Stimulated activated naive CD4-positive, alpha-beta T cell treated with Interleukin-2 at 50 U/mL for 16 hours (primary cell): ENCODE measurements around the gene H3-3A.

Source experiments
- DNase-seq: peaks from one replicate; lab custom pipeline; 2025; lab: John Stamatoyannopoulos, UW

H3-3A gene

DNA sequence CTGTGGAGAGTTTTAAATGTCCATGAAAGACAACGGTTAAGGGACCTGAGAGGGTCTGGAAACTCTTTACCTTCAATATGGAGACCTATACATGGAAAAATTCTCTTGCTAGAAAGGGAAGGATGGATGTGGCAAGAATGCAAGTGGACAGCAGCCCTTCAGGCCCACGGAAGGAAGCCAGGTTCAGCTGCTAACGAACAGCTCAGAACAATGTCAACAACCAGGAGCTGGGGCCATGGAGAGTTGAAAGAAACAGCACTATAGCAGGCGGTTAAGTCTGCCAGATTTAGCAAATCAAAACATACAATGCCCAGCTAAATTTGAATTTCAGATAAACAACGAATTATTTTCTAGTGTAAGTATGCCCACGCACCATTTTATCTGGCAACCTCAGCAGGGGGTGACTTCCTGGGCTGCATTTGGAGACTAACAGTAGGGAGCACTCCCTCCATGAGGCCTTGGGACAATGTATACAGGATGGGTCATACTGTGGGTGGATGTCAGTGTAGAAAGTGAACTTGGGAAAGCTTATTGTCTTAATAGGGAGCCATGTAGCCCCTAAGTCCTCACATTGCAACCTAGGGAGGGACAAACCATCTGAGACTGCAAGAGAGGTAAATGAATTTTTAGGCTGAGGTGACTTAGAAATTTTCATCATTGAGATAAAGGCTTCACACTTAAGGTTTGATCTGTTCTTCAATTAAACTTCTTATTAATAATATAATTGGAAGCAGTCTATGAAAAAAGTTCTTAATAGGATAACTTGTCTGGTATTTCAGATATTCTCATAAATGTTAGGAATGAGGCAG, 7.8 kb upstream of the H3-3A start:
- no peak for DNase-seq

DNA sequence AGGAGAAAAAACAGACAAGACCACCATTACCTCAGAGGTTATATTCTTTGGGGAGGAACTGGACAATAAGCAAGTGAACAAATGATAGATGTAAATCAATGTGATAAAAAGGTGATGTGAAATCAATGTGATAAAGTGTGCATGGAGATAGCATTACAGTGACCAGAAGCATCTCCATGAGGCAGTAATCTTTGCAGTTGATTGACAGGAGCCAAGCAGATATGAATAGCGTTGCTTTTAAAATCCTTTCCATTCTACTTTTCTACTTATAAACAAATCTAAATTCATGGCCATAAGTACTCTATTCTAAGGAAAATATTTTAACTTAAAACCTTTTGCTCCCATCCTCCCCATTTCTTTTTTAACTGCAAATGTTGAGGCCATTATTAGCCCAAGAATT, 2.8 kb upstream of the H3-3A start:
- DNase-seq, result no peak

DNA sequence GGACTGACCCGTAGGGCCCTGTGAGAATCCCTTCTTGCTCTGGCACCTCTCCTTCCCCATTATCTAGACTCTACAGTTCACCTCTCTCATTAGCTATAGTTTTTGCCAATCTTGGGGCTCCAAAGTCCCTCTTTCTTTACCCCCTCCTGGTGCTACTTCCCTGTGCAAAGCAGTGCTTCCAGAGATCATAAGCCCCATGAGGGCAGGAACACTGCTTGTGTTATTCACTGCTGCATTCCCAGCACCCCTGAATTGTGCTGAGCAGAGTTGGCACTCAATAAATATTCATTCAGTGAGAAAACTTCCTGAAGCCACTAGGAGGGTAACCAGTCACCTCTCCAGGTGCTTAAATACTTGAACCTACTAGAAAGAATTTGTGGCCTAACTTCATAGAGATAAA, 2.1 kb upstream of the H3-3A start:
- DNase-seq, result no peak

DNA sequence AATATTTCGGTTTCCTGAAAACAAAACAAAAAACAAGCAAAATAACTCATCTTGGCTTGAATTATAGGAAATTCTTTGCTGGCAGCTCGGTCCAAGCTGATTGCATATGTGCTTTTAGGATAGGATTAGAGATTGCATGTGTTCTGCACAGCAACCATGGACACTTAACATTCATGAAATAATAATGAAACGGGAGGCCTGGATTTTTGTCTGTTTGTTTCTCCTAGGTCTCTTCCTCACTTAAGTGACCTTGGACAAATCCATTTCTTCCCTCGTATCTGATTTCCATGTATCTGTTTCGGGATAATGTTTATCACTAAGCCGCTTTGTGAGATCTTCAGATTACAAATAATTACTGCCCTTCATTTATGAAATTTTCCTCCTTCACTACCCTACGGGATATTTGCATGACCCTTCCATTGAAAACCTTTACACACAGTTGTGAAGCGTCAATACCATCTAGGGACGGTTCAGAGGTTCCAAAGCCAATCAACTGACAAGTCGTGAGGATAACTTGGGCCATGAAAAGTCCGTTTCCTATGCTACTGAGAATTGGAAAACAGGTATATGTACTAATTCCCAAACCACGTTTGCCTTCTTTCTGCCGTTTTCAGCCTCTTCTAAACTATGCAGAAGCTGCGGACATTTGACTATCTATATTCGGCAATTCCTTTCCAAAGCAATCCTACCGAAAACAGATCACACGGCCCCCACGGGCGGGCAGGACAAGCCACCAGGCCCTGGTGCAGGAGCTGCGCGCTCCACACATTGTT, 1.3 kb upstream of the H3-3A start:
- DNase-seq, result no peak

DNA sequence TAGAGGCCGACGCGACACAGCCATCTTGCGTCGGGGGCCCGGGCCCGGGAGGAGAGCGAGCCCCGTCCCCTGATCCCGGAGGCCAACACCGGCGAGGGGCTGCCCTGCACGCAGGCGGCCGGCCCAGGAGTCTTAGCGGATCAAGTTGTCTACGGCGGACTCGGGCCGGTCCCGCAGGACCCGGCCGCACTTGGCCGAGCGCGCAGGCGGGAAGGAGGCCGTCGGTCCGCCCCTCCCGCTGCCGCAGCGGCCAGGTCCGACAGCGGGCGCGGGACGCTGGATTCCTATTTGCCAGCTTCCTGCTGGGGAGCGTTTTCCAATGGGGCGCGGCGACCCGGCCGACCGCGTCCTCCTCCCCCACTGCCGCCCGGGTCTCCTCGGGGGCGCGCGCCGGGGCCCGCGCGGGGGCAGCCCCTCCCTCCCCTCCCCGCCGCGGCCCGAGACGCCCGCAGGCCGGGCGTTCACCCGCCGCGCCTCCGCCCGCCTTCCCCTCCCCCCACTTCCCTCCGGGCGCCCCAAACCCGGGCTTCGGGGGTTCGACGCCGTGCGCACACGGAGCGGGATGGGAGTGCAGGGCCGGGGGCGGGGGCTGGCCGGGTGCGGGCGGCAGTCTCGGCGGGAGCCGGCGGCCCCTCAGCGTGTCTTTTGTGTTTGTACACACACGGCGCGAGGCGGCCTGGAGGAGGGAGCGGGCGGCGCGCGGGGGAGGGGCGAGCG, 517 bp upstream of the H3-3A start:
- peak; percentile 77 for DNase-seq

DNA sequence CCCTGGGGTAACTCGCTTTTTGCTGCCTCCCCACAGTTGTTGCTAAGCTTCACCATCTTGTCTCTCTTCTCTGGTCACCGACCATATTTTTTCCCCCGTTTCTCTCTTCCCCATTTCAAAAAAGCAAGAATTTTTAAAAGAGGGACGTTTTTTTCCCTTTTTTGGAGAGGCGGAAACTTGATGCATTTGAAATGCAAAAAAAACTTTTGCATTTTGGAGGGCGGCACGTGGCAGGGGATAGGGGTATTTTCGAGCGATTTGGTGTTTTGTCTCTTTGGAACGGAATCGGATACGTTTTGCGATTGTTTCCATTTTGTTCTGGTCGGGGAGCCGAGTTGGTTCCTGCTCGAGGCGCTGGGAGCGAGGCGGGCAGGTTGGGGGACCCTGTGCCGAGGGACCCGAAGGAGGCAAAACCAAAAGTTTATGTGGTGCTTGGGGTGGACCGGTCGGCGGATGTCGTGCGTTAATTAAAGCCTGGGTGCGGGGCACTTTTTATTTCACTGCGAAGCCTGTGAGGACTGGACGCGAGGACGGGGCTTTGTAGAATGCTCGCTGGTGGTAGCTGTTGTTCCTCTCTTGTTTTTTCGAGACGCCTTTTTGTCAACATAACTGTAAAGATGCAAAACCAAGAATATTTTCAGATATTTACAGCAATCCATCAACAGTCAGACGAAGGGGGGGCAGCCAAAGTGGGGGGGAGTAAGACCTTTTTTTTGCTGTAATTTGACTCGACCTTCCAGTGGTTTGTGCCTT, 884 bp downstream of the H3-3A start:
- peak; percentile 36 for DNase-seq

DNA sequence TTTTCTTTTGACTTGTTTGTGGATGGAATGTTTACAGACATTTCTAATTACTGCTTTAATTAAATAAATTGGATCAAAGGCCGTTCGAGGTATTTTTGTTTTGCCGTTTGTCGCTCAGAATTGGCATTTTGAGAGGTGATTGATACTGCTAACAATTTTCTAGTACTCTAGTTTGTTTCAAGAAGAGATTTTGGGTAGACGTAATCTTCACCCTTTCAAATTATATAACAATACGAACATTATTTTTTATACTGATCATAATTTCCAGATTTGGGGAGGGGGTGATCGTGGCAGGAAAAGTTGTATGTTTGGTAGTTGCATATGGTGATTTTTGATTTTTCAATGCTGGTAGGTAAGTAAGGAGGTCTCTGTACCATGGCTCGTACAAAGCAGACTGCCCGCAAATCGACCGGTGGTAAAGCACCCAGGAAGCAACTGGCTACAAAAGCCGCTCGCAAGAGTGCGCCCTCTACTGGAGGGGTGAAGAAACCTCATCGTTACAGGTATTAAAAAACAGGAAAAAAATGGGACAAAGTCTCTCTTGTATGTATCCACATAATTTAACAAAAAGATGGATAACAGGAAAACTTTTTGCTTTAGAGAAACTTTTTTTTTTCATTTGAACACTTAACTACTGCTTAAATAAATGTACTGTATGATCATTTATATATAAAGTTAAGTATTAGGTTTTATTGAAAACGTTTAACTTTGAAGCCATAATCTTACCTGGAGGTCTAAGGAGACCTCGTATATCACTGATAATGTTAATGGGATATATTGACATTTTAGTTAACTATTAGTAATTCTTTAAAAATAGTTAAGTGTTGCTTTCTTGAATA, 1.7 kb downstream of the H3-3A start:
- no peak for DNase-seq

DNA sequence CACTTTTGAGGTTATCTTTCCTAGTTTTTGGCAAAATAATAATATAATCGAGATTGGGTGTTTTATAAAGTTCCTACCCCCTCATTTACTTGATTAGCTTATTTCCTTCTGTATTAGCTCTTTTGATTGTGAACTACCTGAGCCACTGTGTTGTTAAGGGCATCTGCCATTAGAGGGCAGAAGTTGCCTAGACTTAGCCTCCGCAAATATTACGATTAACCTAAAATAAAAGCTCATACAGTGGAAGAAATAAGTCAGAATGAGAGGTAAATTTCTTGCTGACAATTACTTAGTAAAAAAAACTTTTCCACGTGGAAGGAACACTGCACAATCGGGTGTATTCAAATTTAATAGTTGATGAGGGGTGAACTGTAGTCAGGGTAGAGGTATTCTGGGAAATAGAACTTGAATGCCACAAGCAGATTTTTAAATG, 2.3 kb downstream of the H3-3A start:
- DNase-seq, result peak; percentile 27

DNA sequence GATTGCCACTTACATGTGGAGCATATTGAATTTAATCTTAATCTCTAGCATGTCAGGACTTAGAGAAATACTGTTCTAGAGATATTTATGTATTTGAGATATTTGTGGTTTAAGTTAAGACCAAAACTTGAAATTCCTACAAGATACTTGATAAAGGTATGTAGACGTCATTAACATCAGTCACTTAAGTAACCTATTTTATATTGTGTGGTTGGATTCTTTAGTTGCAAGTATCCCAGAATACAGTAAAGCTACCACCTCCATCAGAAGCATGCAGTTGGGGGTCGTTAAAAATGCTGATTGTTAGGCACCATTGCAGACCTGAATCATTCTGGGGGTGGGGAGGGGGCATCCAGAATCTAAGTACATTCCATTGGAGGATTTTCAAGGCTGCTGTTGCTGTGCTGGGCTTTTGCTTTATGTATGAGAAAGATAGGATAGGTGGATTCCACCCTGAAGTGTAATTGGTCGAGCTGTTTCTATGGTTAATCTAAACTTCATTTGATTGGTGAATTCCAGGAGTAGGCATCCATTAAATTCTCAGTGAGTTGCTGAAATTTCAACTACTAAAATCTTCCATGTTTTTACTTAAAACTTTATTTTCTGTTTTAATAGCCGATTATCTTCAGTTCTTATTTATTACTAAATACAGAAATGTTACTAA, 4.0 kb downstream of the H3-3A start:
- DNase-seq, result no peak

DNA sequence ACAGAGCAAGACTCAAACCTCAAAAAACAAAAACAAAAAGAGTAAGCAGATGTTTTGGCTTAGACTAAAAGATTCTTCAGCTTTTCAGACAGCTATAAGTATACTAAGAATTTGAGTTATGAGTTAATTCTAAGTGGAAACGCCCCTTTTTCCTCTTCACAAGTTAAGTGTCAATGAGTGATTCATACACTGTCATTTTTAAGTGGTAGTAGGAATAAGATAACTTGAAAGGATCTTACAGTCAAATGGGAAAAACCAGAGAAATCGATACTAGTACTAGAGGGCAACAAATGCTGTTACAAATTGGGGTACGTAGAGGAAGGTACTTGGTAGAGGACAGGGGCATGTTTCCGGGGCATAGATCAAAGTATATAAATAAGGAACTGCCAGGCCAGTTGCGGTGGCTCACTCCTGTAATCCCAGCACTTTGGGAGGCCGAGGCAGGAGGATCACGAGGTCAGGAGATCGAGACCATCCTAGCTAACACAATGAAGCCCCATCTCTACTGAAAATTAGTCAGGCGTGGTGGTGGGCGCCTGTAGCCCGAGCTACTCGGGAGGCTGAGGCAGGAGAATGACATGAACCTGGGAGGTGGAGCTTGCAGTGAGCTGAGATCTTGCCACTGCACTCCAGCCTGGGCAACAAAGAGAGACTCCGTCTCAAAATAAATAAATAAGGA, 7.4 kb downstream of the H3-3A start:
- DNase-seq, result no peak

DNA sequence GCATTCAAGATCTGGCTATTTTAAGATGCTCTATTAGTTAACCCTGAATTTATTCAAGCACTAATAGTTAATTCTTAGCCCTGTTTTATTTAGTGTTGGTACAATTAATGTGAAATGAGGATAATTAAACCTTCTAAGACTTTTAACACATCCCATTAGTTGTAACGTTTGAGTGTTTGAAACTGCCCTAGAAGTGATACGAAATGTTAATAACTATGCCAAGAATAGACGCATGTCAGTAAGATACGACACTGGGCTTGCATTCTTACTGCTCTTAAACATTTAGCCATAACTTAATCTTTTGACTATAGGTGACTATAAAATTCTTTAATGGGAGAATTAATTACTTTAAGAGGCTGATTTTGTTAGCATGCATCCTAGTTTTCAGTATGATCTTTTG, 9.8 kb downstream of the H3-3A start:
- DNase-seq, result no peak

DNA sequence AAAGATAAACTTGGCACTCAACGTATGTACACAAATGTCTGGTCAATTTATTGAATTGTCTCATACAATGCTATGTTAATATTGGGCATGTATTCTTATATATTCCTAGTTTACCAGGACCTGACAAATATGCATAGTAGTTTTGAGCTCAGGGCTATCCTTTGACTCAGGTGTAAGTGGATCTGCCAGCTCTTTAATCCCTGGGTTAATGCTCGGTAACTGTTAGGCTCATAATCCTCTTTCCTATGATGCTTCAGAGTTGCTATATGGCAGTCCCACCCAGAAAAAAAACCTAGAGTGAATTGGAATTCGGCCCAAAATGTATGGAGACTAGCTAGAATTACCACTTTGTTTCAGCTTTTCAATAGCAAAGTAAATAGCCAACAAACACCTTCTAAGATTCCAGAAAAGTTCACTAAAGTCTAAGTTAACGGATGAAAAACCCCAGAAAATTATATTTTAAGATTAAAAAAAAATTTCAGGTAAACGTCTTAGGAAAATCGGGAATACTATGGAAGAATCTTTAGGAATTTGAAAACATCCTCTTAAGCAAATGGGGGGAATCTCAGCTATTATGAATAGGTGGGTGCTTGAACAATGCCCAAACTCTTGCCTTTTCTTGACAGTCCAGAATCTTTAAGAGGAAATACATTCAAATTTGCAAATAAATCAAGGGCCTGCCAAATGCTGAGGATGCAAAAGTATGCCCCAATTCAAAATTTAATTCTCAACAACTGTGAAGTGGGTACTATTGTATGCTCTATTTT, 10.9 kb downstream of the H3-3A start:
- DNase-seq, result no peak

DNA sequence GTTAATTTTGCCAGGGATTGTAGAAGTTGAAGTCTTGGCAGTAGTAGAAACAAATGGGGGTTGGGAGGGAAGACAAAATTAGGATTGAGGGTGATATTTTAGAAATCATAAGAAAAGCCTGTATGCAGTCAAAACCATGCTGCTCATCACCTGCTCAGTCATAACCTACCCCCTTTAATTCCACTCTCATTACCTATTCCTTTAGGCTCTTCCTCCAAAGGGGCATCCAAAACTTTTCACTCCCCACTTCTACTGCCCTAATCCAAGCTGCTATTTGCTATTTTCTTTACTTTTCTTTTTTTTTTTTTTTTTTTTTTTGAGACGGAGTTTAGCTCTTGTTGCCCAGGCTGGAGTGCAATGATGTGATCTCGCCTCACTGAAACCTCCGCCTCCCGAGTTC, 11.5 kb downstream of the H3-3A start:
- DNase-seq, result no peak

DNA sequence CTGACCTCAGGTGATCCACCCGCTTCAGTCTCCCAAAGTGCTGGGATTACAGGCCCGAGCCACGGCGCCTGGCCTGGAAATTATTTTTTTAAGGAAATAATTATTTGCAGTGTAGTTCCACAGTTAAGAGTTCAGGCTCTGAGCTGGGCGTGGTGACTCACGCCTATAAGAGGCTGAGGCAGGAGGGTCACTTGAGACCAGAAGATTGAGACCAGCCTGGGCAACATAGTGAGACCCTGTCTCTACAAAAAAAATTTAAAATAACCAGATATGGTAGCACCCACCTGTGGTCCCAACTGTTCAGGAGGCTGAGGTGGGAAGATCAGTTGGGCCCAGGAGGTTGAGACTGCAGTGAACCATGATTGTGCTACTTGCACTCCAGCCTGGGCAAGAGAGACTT, 13.9 kb downstream of the H3-3A start:
- no peak for DNase-seq

DNA sequence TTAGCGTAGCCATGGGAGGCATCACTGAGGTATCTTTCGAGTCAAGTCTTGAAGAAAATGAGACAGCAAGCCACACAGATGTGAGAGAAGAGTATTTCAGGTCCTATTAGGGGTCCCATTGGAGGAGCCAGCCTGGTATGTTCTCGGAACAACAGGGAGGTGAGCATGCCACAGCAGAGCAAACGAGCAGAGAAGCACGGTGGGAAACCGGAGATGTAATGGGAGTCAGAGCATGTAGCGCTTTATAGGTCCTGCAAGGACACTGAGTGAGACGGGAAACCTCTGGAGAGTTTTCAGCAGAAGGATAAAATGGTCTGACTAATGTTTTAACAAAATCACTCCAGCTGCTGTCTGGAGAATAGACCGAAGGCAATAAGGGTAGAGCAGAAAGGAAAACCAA, 15.9 kb downstream of the H3-3A start:
- no peak for DNase-seq

DNA sequence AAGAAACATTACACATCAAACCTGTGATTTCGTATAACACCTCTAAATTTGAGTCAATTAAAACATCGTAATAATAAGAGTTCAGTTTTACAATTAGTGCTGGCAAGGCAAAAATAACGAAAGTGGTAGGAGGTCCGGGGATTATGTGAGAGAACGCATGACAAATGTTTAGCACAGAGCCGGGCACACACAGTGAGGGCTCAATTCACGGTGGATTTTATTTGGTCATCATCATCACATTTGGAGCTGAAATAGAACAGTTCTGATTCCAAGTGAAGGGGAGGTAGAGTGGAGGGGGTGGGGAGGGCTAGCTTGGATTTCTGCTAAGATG, 20.0 kb downstream of the H3-3A start:
- no peak for DNase-seq

DNA sequence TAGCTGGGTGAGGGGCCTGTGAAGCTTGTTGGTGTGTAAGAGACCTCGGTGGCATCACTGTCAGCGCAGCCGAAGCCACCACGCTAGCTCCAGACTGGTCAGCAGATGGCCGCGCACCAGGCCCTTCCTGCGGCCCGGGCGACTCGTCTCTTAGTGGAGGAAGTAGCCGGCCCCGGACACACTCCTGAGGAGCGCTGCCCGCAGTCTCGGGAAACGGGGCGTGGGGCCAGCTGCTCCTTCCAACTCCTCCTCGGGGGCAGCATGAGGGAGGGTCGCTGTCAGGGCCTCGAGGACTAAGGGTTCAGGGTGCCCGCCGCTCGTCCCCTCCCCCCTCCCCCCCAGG, 20.4 kb downstream of the H3-3A start:
- no peak for DNase-seq

DNA sequence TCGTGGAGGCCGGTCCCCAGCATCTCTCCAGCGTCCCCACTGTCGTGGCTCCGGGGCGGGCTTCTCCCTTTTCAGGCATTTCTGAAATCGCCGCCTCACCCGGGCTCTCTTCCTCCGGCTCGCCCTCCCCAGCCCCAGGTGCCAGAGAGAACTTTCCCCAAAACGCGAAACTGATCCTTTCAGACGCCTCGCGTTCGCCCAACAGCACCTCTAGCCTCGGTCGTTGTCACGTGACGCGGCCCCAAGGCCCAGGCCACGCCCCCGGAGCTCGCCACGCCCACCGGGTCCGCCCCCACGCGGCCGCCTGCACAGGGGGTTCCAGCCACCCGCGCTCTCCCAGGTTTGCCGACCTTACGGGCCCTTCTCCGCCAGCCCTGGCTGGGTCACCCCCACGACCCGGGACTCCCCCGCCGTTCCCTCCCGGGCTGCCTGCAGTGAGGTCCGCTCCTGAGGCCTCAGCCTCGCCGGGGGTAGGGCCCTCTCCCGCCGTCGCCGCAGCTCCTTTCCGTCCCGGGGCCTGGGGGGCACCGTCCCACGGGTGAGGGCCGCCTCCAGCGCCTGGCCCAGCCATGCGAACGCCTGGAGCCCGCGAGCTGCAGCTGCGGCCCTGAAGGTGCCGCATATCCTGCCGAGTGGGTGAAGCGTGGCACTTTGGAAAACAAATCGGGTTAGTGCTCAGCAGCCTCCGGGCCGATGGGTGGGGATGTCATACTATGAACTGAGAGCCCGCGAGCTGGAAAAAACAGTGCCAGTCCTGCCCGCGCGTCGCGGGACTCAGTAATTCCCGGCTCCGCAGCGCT, 21.0 kb downstream of the H3-3A start:
- DNase-seq, result peak; percentile 87
